ENCODE measurements around the gene XYLB. TPM values are rescaled to one million over a fixed set of nuclear protein-coding genes. Genes with fewer than 3 reads are reported as not detected.

XYLB gene
- total RNA-seq, 1 experiment from 2014 or later, result 20.1 TPM

DNA sequence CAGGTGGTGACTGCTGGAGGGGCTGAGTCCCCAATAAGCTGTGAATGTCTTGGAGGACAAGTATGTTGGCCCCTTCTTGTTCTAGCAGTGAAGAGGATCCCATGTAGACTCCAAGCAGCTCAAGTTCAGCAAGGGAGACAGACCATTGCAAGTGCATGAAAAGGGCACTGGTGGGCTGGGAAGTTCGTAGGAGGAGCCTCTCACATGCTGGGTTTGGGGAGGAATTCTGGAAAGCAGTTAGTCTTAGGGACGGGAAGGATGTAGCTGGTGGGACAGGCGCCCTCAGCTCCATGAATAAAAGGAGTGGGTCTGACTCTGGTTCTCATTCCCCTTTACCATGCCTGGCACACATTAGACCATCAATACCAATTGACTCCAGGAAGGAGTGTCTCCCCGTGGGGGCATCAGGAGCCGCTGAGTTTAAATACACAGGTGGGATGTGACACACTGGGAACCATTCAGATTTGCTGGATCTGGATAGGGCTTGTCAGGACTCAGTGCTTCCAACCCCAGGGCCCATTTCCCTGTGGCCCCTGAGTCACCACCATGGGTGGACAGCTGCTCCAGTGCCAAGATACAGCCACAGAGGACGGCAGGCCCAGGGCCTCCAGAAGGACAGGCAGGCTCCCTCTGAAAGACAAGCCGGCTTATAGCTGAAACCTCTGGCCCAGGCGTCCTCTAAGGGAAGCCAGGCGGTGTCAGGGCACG, 552 bp upstream of the XYLB start:
- Histone ChIP-seq H3K27me3 (replicated peaks; ENCODE audit: control insufficient read depth, insufficient read depth, low read length) (no peaks in the 10 kb centered on the region), H3K4me1 (peaks cover 6% of the 10 kb centered on the region; the same call in 1 of the 2 replicates), H3K4me3 (ENCODE audit: low read depth, low read length) (peak overlapping the region; percentile 99), H3K9me3 (no peaks in the 10 kb centered on the region), H3K36me3 (ENCODE audit: control insufficient read depth, insufficient read depth, low read length) (0 out of 2 replicates have a peak, but pooled peaks cover 2% of the 10 kb centered on the region)
- Mint-ChIP-seq H3K4me3 (ENCODE audit: unreplicated experiment) (peak overlapping the region; percentile 73), H3K27me3 (ENCODE audit: insufficient read depth, unreplicated experiment) (no peaks in the 10 kb centered on the region), H3K27ac (ENCODE audit: unreplicated experiment) (no peak overlapping the region), H3K4me1 (ENCODE audit: low read depth, unreplicated experiment) (no peaks in the 10 kb centered on the region), H3K36me3 (ENCODE audit: insufficient read depth, unreplicated experiment) (peaks cover under 1% of the 10 kb centered on the region), H3K9me3 (ENCODE audit: unreplicated experiment) (peaks cover 8% of the 10 kb centered on the region)
- TF ChIP-seq, protein P1, sequence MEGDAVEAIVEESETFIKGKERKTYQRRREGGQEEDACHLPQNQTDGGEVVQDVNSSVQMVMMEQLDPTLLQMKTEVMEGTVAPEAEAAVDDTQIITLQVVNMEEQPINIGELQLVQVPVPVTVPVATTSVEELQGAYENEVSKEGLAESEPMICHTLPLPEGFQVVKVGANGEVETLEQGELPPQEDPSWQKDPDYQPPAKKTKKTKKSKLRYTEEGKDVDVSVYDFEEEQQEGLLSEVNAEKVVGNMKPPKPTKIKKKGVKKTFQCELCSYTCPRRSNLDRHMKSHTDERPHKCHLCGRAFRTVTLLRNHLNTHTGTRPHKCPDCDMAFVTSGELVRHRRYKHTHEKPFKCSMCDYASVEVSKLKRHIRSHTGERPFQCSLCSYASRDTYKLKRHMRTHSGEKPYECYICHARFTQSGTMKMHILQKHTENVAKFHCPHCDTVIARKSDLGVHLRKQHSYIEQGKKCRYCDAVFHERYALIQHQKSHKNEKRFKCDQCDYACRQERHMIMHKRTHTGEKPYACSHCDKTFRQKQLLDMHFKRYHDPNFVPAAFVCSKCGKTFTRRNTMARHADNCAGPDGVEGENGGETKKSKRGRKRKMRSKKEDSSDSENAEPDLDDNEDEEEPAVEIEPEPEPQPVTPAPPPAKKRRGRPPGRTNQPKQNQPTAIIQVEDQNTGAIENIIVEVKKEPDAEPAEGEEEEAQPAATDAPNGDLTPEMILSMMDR (IDR thresholded peaks at IDR 0.05; ENCODE audit: insufficient read depth in 1 of 2, low read depth in 1 of 2, low read length in 1 of 2, severe bottlenecking in 1 of 2, unreplicated experiment in 1 of 2), result no peak
- intact Hi-C loops (cut with micrococcal nuclease; ENCODE audit: unreplicated experiment), result loop anchor here (1.0 kb wide), 2 partner anchors 133 to 209 kb away; partner anchors contain the start of gene ACAA1
- CTCF ChIA-PET, result interaction anchor here (0.7 to 1.6 kb wide), 5 partner anchors 48 to 309 kb away, joined by 3 to 10 read pairs (median 3); partner anchors contain the start of gene ACAA1
- DNase-seq, result no peak
- BruUV-seq (replicated peaks), result no TSS peak
- POLR2A ChIA-PET, result no interaction called here

DNA sequence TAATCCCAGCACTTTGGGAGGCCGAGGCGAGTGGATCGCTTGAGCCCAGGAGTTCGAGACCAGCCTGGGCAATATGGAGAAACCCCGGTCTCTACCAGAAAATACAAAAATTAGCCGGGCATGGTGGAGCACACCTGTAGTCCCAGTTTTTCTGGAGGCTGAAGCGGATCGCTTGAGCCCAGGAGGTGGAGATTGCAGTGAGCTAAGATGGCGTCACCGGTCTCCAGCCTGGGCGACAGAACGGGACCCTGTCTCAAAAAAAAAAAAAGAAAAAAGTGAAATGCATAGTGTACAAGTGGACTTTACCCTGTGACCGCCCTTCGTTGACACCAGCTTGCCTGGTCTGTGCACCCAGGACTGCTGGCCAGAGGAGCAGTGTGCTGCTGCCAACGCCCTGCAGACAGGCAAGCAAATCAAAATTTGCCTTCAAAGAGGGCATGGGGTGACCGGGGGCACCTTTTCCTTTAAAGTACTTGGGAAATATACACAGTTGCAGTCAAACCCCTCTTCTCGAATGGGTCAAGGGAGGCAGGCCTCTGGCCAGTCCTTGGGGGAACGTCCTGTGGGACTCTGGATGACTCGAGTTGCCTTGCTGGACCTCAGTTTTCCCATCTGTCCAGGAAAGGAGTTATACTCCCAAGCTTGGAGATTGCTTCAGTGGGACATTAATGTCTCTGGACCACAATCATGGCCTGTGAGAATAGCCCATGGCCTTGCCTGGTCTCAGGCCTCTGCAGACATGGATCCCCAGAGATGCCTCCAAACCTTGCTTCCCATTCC, 1.0 kb downstream of the XYLB start:
- BruUV-seq (replicated peaks), result TSS peak; percentile 34
- no peak overlapping the region for H3K27ac Mint-ChIP-seq (ENCODE audit: unreplicated experiment)
- TF ChIP-seq, protein P1 (IDR thresholded peaks at IDR 0.05; ENCODE audit: insufficient read depth in 1 of 2, low read depth in 1 of 2, low read length in 1 of 2, severe bottlenecking in 1 of 2, unreplicated experiment in 1 of 2), result no peak
- intact Hi-C loops (cut with micrococcal nuclease; ENCODE audit: unreplicated experiment), result no loop called here
- 0 out of 2 replicates have a peak, but pooled peaks cover 2% of the 10 kb centered on the region for H3K36me3 ChIP-seq (ENCODE audit: control insufficient read depth, insufficient read depth, low read length)
- H3K9me3 ChIP-seq, result no peaks in the 10 kb centered on the region
- DNase-seq, result peak; percentile 45 to 60
- no peaks in the 10 kb centered on the region for H3K27me3 ChIP-seq (replicated peaks; ENCODE audit: control insufficient read depth, insufficient read depth, low read length)
- no peaks in the 10 kb centered on the region for H3K4me1 Mint-ChIP-seq (ENCODE audit: low read depth, unreplicated experiment)
- peaks cover 8% of the 10 kb centered on the region for H3K9me3 Mint-ChIP-seq (ENCODE audit: unreplicated experiment)
- ChIA-PET CTCF (interaction anchor here (1.6 kb wide), 1 partner anchor 108 kb away, joined by 6 read pairs; no protein-coding TSS in a partner anchor), POLR2A (interaction anchor here (0.6 to 0.7 kb wide), 3 partner anchors 29 to 383 kb away, joined by 3 read pairs; partner anchors contain the start of gene OXSR1)
- H3K4me1 ChIP-seq, result peaks cover 6% of the 10 kb centered on the region; the same call in 1 of the 2 replicates
- H3K27me3 Mint-ChIP-seq (ENCODE audit: insufficient read depth, unreplicated experiment), result no peaks in the 10 kb centered on the region
- peaks cover 8% of the 10 kb centered on the region for H3K36me3 Mint-ChIP-seq (ENCODE audit: insufficient read depth, unreplicated experiment)
- H3K4me3 ChIP-seq (ENCODE audit: low read depth, low read length), result peak overlapping the region; percentile 99
- peak overlapping the region; percentile 73 for H3K4me3 Mint-ChIP-seq (ENCODE audit: unreplicated experiment)

DNA sequence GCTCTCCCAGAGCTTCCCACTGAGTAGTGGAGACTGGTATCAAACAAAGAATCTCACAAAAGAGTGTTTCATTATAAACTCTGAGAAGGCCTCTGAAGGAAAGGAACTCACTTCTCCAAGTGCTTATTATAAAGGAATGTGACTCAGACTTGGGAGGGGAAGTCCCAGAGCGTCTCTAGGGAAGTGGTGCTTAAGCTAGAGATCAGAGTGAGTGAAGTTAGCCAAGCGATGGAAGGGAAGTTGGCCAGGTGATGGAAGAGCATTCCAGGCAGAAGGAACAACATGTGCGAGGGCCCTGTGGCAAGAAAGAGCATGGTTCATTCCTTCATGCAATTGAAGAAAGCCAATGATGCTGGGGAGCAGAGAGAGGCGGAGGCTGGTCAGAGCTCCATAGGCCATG, 2.3 kb downstream of the XYLB start:
- no peaks in the 10 kb centered on the region for H3K9me3 ChIP-seq
- ChIA-PET POLR2A (no interaction called here), CTCF (no interaction called here)
- no peak overlapping the region for H3K27ac Mint-ChIP-seq (ENCODE audit: unreplicated experiment)
- peaks cover 15% of the 10 kb centered on the region for H3K36me3 Mint-ChIP-seq (ENCODE audit: insufficient read depth, unreplicated experiment)
- TF ChIP-seq, protein P1 (IDR thresholded peaks at IDR 0.05; ENCODE audit: insufficient read depth in 1 of 2, low read depth in 1 of 2, low read length in 1 of 2, severe bottlenecking in 1 of 2, unreplicated experiment in 1 of 2), result no peak
- no peaks in the 10 kb centered on the region for H3K27me3 ChIP-seq (replicated peaks; ENCODE audit: control insufficient read depth, insufficient read depth, low read length)
- no peak overlapping the region for H3K4me3 ChIP-seq (ENCODE audit: low read depth, low read length)
- H3K27me3 Mint-ChIP-seq (ENCODE audit: insufficient read depth, unreplicated experiment), result no peaks in the 10 kb centered on the region
- intact Hi-C loops (cut with micrococcal nuclease; ENCODE audit: unreplicated experiment), result no loop called here
- H3K4me1 Mint-ChIP-seq (ENCODE audit: low read depth, unreplicated experiment), result no peaks in the 10 kb centered on the region
- no peak for DNase-seq
- H3K36me3 ChIP-seq (ENCODE audit: control insufficient read depth, insufficient read depth, low read length), result 0 out of 2 replicates have a peak, but pooled peaks cover 2% of the 10 kb centered on the region
- H3K4me3 Mint-ChIP-seq (ENCODE audit: unreplicated experiment), result no peak overlapping the region
- H3K9me3 Mint-ChIP-seq (ENCODE audit: unreplicated experiment), result peaks cover 3% of the 10 kb centered on the region
- peaks cover 6% of the 10 kb centered on the region; the same call in 1 of the 2 replicates for H3K4me1 ChIP-seq
- no TSS peak for BruUV-seq (replicated peaks)
